ENCODE measurements around the gene SNAI3.

- TF ChIP-seq RARB (CRISPR knock-in tag; IDR thresholded peaks at IDR 0.05) (no peak), ZFP30 (CRISPR knock-in tag; IDR thresholded peaks at IDR 0.05) (no peak)
Measured at GRCh38 chr16:88628512-88628974, 57.8 kb downstream of the SNAI3 start.
